CD14-positive monocyte (primary cell): ENCODE data around the gene PGP. TPM values are rescaled to one million over a fixed set of nuclear protein-coding genes. Genes with fewer than 3 reads are reported as not detected.

ENCODE experiments used
- DNase-seq, 3 donors: peaks; one replicate each; pipeline ENCODE4 v3.0.0-alpha.2; 2011 to 2022
- H2AFZ ChIP-seq: 2 replicates; pipeline ENCODE4 v1.6.0; 2012; ENCODE audit warnings: mild to moderate bottlenecking, low read depth, low read length, inconsistent platforms; ENCODE audit not compliant: insufficient read depth, poor library complexity, severe bottlenecking
- H3K27ac ChIP-seq, 2 donors: 1 replicate in 1 of 2; 2 replicates in 1 of 2; pipeline ENCODE4 v1.5.1; 2012 to 2013; ENCODE audit warnings: low read length in 2 of 2, control low read depth in 1 of 2, inconsistent platforms in 1 of 2, low read depth in 1 of 2, mild to moderate bottlenecking in 1 of 2
- H3K27me3 ChIP-seq, 2 donors: one replicate each; pipeline versions ENCODE4 v1.6.0 to v1.6.1; 2011 to 2013; ENCODE audit warnings: low read length in 2 of 2; ENCODE audit not compliant: control insufficient read depth in 2 of 2, insufficient read depth in 2 of 2
- H3K36me3 ChIP-seq, 2 donors: replicated peaks in 1 of 2; 1 replicate in 1 of 2; 2 replicates in 1 of 2; pipeline versions ENCODE4 v1.5.1 to v1.6.1; 2012 to 2013; ENCODE audit warnings: low read length in 2 of 2, control low read depth in 1 of 2, inconsistent platforms in 1 of 2, mild to moderate bottlenecking in 1 of 2; ENCODE audit not compliant: insufficient read depth in 2 of 2, control insufficient read depth in 1 of 2
- H3K4me1 ChIP-seq, 2 donors: 1 replicate in 1 of 2; 2 replicates in 1 of 2; pipeline versions ENCODE4 v1.5.1 to v1.6.1; 2012 to 2013; ENCODE audit warnings: low read length in 2 of 2, control low read depth in 1 of 2, inconsistent platforms in 1 of 2, mild to moderate bottlenecking in 1 of 2, moderate library complexity in 1 of 2; ENCODE audit not compliant: insufficient read depth in 2 of 2, control insufficient read depth in 1 of 2
- H3K4me2 ChIP-seq: replicated peaks from 2 replicates; pipeline ENCODE3; 2012; ENCODE audit warnings: low read length, moderate library complexity, mild to moderate bottlenecking; ENCODE audit not compliant: poor library complexity, severe bottlenecking; ENCODE audit errors: extremely low read depth
- H3K4me3 ChIP-seq, 3 experiments: fragments of 200-600 bp in 1 of 3; sonication (generic) in 1 of 3; replicated peaks in 1 of 3; 1 replicate in 2 of 3; 2 replicates in 1 of 3; pipeline ENCODE4 v1.5.1; 2011 to 2013; ENCODE audit warnings: low read length in 3 of 3, mild to moderate bottlenecking in 3 of 3, control low read depth in 2 of 3, low read depth in 2 of 3, inconsistent platforms in 1 of 3, moderate library complexity in 1 of 3
- H3K79me2 ChIP-seq: 2 replicates; pipeline ENCODE4 v1.6.0; 2012; ENCODE audit warnings: mild to moderate bottlenecking, control low read depth, inconsistent platforms, low read length, moderate library complexity; ENCODE audit not compliant: insufficient read depth
- H3K9ac ChIP-seq: 2 replicates; pipeline ENCODE4 v1.6.0; 2017; ENCODE audit warnings: low read length, mild to moderate bottlenecking; ENCODE audit not compliant: insufficient read depth, poor library complexity, severe bottlenecking
- H3K9me3 ChIP-seq, 2 donors: replicated peaks in 1 of 2; 1 replicate in 1 of 2; 2 replicates in 1 of 2; pipeline versions ENCODE4 v1.5.1 to v1.6.1; 2012 to 2013; ENCODE audit warnings: low read length in 2 of 2, control low read depth in 1 of 2; ENCODE audit not compliant: control insufficient read depth in 1 of 2, insufficient read depth in 1 of 2
- H4K20me1 ChIP-seq: 2 replicates; pipeline ENCODE4 v1.6.0; 2012; ENCODE audit warnings: mild to moderate bottlenecking, low read length, control low read depth, moderate library complexity; ENCODE audit not compliant: insufficient read depth
- H3K27ac Mint-ChIP-seq, 7 donors: one replicate each; pipeline ENCODE4 v1.8.0; 2020; ENCODE audit warnings: mild to moderate bottlenecking in 7 of 7, mixed read lengths in 7 of 7, moderate library complexity in 6 of 7, inconsistent platforms in 2 of 7
- H3K27me3 Mint-ChIP-seq, 3 donors: one replicate each; pipeline ENCODE4 v1.8.0; 2021 to 2022; ENCODE audit warnings: low read depth in 3 of 3, mild to moderate bottlenecking in 3 of 3, mixed read lengths in 3 of 3, moderate library complexity in 3 of 3, inconsistent platforms in 1 of 3
- H3K36me3 Mint-ChIP-seq, 2 donors: one replicate each; pipeline ENCODE4 v1.8.0; 2020; ENCODE audit warnings: mixed read lengths in 2 of 2, inconsistent platforms in 1 of 2, mild to moderate bottlenecking in 1 of 2
- H3K4me1 Mint-ChIP-seq: one replicate; pipeline ENCODE4 v1.8.0; 2020; ENCODE audit warnings: mild to moderate bottlenecking, mixed read lengths
- H3K4me3 Mint-ChIP-seq, 2 donors: one replicate each; pipeline ENCODE4 v1.8.0; 2020; ENCODE audit warnings: mild to moderate bottlenecking in 2 of 2, mixed read lengths in 2 of 2, moderate library complexity in 1 of 2
- H3K9me3 Mint-ChIP-seq, 7 donors: one replicate each; pipeline ENCODE4 v1.8.0; 2020 to 2022; ENCODE audit warnings: mixed read lengths in 7 of 7, mild to moderate bottlenecking in 6 of 7, moderate library complexity in 6 of 7, inconsistent platforms in 2 of 7
- CTCF ChIP-seq: fragments of 200-600 bp; IDR thresholded peaks from one replicate; pipeline ENCODE4 v1.8.0; 2022; ENCODE audit warnings: antibody characterized with exemption, mild to moderate bottlenecking
- WGBS: methylation state at CpG from one replicate; pipeline ENCODE4 v1.1.5; 2013; ENCODE audit warnings: missing lambda C conversion rate; ENCODE audit not compliant: insufficient coverage; 5-methylcytosine and 5-hydroxymethylcytosine counted together
- intact Hi-C, 2 donors: fragments of 100-400 bp; cut with micrococcal nuclease; formaldehyde crosslinking; loops; one replicate each; pipeline versions ENCODE4 v1.15.0 to v1.15.1; 2023
- polyA plus RNA-seq, 3 donors: library from polyadenylated mRNA; depleted of rRNA in 1 of 3; unstranded in 2 of 3; stranded (reverse) in 1 of 3; fragments of 300-500 nt in 2 of 3; fragments of >200 nt in 1 of 3; fragmentation: Illumina TruSeq in 2 of 3; gene quantifications; 1 replicate in 2 of 3; 2 replicates in 1 of 3; pipeline ENCODE4 v1.2.3, GENCODE V29; 2012 to 2021

Gene PGP
- polyA plus RNA-seq, 3 donors = 7.2 to 20.2 (median 19.2) TPM

GRCh38 chr16:2173916-2174315, 40.7 kb downstream of the PGP start:
- no peak for TF ChIP-seq CTCF
- Mint-ChIP-seq H3K27me3 (no peaks in the 10 kb centered on the region), H3K27ac (no peak overlapping the region), H3K4me1 (no peaks in the 10 kb centered on the region), H3K9me3 (peaks cover 0 to 2% (median 0%) of the 10 kb centered on the region in 7 donors), H3K36me3 (peaks cover 38 to 68% of the 10 kb centered on the region in 2 donors), H3K4me3 (no peak overlapping the region)
- H3K4me2 ChIP-seq = no peak overlapping the region
- no peaks in the 10 kb centered on the region for H3K27me3 ChIP-seq
- H3K4me1 ChIP-seq = no peaks in the 10 kb centered on the region
- peaks cover 67 to 85% of the 10 kb centered on the region in 2 donors for H3K36me3 ChIP-seq
- H3K9ac ChIP-seq = no peak overlapping the region
- intact Hi-C loops = no loop called here
- no peak for DNase-seq
- H3K9me3 ChIP-seq = no peaks in the 10 kb centered on the region
- H3K79me2 ChIP-seq = no peaks in the 10 kb centered on the region
- 98% methylated on average over 3 of the region's 4 CpGs for WGBS
- no peaks in the 10 kb centered on the region for H4K20me1 ChIP-seq
- no peak overlapping the region for H3K4me3 ChIP-seq
- H3K27ac ChIP-seq = no peak overlapping the region
- H2AFZ ChIP-seq = no peak overlapping the region

- DNase-seq = no peak
- Histone ChIP-seq H4K20me1 (no peaks in the 10 kb centered on the region), H3K27me3 (no peaks in the 10 kb centered on the region), H3K27ac (no peak overlapping the region), H3K9me3 (no peaks in the 10 kb centered on the region), H3K79me2 (no peaks in the 10 kb centered on the region), H3K36me3 (peaks cover 72 to 91% of the 10 kb centered on the region in 2 donors), H3K4me1 (no peaks in the 10 kb centered on the region), H3K9ac (no peak overlapping the region), H3K4me3 (no peak overlapping the region), H3K4me2 (no peak overlapping the region), H2AFZ (no peak overlapping the region)
- Mint-ChIP-seq H3K4me1 (no peaks in the 10 kb centered on the region), H3K9me3 (no peaks in the 10 kb centered on the region), H3K27me3 (no peaks in the 10 kb centered on the region), H3K27ac (no peak overlapping the region), H3K36me3 (peaks cover 40 to 74% of the 10 kb centered on the region in 2 donors), H3K4me3 (no peak overlapping the region)
- WGBS = 98% methylated on average over 13 of the region's 14 CpGs
- intact Hi-C loops = no loop called here
- no peak for TF ChIP-seq CTCF
These were observed 41.3 kb downstream of the PGP start for GRCh38 chr16:2173366-2173765.
